ENCODE data around the gene JOSD2.

Gene JOSD2, protein sequence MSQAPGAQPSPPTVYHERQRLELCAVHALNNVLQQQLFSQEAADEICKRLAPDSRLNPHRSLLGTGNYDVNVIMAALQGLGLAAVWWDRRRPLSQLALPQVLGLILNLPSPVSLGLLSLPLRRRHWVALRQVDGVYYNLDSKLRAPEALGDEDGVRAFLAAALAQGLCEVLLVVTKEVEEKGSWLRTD

DNA sequence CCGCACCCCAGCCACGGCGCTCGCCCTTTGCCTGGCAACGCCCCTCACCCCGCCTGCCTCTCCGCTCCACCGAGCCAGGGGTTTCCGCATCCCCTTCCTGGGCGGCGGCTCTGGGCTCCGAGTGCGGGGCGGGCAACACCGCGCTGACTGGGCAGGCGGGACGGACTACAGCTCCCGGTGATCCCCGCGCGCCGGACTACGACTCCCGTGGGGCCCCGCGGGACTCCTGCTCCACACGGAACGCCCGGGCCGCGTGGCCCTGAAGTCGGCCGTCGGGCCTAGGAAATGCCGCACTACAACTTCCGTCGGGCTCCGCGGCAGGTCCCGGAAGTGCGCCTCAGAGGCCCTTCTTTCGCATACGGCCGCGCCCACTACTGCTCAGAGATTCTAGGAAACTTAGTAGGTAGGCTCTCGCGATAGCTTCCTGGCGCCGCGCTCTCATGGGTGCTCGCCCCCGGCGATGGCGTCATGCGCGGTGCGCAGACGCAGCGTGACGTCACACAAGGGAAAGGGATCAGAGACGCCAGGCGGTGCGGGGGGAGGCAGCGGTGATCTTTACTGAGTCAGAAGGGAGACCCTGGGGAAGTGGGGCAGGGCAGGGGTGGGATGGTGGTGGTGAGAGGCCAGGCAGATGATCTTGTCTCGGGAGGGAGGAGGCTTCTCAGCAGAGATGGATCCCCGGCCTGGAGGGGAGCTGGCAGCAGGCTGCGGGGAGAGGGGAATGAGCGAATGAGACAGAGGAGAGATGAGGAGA, at the start of gene JOSD2:
TSS of gene JOSD2 (minus strand) at position 123 of the 754 bp plus-strand sequence. CDS start 760 bp downstream, outside the sequence.
- Mint-ChIP-seq H3K9me3 (no peaks in the 10 kb centered on the region), H3K27ac (peak within 1 kb of the TSS; percentile 97), H3K4me3 (peak within 1 kb of the TSS; percentile 81 to 90), H3K27me3 (peaks cover 21 to 31% of the 10 kb centered on the region in 2 donors), H3K36me3 (peaks cover 15 to 26% of the 10 kb centered on the region in 2 donors), H3K4me1 (peaks cover 26 to 46% of the 10 kb centered on the region in 2 donors)
- ATAC-seq (replicated peaks) (peak; percentile 91 to 92), DNase-seq (peak; percentile 98)

DNA sequence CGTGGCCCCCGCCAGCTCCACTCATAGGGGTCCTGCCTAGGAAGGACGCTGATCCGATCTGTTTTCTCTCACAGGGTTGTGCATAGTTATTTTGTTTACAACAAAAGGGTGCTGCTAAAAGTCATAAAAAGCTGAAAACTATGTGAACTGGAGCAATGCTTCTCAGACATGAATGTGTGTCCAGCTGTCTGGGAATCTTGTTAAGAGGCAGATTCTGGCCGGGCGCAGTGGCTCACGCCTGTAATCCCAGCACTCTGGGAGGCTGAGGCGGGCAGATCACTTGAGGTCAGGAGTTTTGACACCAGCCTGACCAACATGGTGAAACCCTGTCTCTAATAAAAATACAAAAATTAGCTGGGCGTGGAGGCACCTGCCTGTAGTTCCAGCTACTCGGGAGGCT, 48.6 kb upstream of the JOSD2 start:
- H3K9me3 Mint-ChIP-seq = no peaks in the 10 kb centered on the region
- peaks cover 68 to 73% of the 10 kb centered on the region in 2 donors for H3K27me3 Mint-ChIP-seq
- H3K4me3 Mint-ChIP-seq = no peak overlapping the region
- H3K36me3 Mint-ChIP-seq = no peaks in the 10 kb centered on the region
- ATAC-seq (replicated peaks) (no peak), DNase-seq (no peak)
- peaks cover 10 to 13% of the 10 kb centered on the region in 2 donors for H3K4me1 Mint-ChIP-seq
- no peak overlapping the region for H3K27ac Mint-ChIP-seq

DNA sequence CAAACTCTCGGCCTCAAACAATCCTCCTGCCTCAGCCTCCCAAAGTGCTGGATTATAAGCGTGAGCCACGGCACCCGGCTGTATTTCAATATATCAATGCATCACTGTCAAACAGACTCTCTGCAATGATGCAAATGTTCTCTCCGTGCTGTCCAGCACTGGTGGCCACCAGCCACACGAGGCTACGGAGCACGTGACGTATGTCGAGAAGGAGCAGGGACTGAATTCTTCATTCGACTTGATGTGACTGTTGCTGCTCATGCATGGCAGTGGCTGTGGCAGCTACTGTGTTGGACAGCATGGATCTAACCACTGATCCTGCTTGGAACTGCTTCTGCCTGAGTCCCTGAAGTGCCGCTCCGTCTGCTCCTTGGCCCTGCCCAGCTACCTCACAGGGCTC, 47.5 kb upstream of the JOSD2 start:
- peaks cover 8 to 10% of the 10 kb centered on the region in 2 donors for H3K4me1 Mint-ChIP-seq
- DNase-seq (no peak), ATAC-seq (replicated peaks) (no peak)
- H3K36me3 Mint-ChIP-seq = no peaks in the 10 kb centered on the region
- H3K4me3 Mint-ChIP-seq = no peak overlapping the region
- no peaks in the 10 kb centered on the region for H3K9me3 Mint-ChIP-seq
- H3K27me3 Mint-ChIP-seq = peaks cover 66 to 72% of the 10 kb centered on the region in 2 donors
- no peak overlapping the region for H3K27ac Mint-ChIP-seq

DNA sequence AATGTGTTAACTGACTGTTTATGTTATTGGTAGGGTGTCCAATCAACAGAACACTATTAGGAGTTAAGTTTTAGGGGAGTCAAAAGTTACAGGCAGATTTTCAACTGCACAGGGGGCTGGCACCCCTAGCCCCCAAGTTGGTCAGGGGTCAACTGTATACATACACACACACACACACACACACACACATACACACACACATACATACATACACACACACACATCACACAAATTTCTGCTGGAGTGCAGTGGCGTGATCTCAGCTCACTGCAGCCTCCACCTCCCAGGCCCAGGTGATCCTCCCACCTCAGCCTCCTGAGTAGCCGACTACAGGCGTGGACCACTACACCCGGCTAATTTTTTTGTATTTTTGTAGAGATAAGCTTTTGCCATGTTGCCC, 47.0 kb upstream of the JOSD2 start:
- Mint-ChIP-seq H3K36me3 (no peaks in the 10 kb centered on the region), H3K27me3 (peaks cover 66 to 72% of the 10 kb centered on the region in 2 donors), H3K27ac (no peak overlapping the region), H3K4me3 (no peak overlapping the region), H3K9me3 (no peaks in the 10 kb centered on the region), H3K4me1 (peaks cover 8 to 10% of the 10 kb centered on the region in 2 donors)
- ATAC-seq (replicated peaks) (no peak), DNase-seq (no peak)

DNA sequence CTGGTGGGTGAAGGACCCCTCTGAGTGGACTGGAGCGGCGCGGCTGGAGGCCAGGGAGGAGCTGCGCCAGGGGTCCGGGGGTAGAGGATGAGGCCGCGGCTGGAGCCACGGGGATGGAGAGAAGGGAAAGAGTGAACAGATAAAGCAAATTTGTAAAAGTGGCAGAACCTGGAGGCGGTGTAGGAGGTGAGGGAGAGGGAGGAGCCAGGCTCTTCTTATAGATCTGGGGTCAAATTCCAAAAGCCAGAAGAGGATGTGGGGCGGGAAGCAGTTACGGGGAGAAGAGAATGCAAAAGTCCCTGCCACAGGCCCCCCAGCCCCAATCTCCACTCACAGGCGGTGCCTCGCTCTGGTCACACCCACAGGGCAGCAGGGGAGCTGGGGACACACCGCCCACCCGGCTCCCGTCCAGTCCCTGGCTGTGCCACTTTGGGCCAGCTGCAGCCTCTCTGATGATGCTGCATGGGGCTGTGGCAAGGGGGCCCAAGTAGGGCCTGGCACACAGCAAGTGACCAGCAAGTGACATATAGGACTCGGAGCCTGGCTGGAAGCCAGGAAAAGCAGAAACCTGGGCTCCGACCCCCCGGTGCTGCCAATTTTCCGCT, 46.1 kb upstream of the JOSD2 start:
- H3K27ac Mint-ChIP-seq = no peak overlapping the region
- H3K4me3 Mint-ChIP-seq = peak overlapping the region; percentile 17 to 52
- H3K9me3 Mint-ChIP-seq = no peaks in the 10 kb centered on the region
- H3K36me3 Mint-ChIP-seq = no peaks in the 10 kb centered on the region
- H3K27me3 Mint-ChIP-seq = peaks cover 66 to 72% of the 10 kb centered on the region in 2 donors
- DNase-seq = no peak
- H3K4me1 Mint-ChIP-seq = peaks cover 10 to 12% of the 10 kb centered on the region in 2 donors
- no peak for ATAC-seq (replicated peaks)

DNA sequence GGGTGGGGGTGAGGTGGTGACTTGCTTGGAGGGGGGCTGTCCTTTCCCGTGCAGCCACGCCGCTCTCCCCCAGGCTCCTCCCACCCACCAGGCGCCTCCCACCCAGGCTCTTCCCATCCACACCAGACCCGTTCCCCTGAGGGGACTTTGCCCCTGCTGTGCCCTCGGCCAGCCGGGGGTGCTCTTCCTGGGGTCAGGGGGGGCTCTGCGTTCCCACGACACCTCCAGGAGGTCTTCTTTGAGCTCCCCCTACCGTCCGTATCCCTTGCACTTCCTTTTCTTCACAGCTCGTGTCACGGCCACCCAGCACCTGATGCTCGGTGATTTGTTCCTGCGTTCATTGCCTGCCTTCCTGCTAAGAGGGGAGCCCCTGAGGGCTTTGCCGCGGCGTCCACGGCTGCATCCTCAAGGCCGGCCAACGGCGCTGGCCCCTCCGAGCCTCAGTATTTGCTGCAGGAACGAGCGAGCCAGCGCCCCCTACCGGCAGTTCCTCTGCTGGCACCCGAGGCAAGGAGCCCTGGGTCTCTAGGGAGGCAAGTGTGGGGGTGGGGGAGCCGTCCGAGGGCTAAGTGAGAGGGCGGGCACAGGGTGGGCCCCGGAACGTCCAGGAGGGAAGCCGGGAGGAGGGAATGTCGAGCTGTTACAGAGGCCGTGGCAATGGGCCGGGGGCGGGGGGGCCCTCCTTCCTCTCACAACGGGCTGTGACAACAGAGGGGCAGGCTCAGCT, 45.5 kb upstream of the JOSD2 start:
- peak; percentile 86 to 89 for ATAC-seq (replicated peaks)
- peak; percentile 68 for DNase-seq
- Mint-ChIP-seq H3K27ac (peak overlapping the region; percentile 93), H3K9me3 (no peaks in the 10 kb centered on the region), H3K27me3 (peaks cover 71 to 78% of the 10 kb centered on the region in 2 donors), H3K4me1 (peaks cover 14 to 15% of the 10 kb centered on the region in 2 donors), H3K36me3 (no peaks in the 10 kb centered on the region), H3K4me3 (peak overlapping the region; percentile 78 to 97)

DNA sequence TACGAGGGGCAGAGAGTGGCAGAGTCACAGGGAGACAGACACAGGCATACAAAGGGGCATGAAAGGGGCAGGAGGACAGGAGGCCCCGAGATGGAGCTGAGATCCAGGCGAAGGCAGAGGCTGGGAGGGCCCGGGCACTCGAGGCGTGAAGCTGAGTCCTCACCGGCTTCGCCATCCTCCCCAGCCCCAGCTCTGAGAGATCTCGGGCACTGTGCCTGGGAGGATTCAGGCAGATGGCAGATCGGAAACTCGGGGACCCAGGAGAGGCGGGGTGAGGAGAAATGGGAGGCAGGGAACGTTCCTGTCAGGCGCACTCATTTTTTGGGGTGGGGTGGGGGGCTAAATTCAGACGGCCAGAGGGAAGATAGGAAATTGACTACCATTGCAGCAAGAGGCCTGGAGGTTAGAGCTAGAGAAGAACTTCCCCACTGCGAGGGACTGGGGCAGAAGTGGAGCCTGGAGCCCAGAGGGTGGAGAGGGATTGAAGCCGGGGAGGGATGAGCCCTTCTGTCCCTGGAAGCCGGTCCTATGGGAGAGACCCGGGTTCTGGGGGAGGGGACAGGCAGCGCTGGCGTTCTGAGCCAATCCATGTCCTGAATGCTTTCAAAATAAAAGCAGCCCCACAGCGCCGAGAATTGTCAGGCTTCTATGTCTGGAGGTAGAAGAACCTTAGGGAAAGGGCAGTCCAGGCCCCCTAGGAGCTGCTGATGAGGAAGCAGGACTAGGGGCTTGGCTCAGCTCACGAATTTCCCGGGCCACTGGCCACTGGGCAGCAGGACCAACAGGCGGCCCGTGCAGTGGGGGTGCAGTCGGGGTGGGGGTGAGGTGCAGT, 44.7 kb upstream of the JOSD2 start:
- H3K27me3 Mint-ChIP-seq = peaks cover 70 to 82% of the 10 kb centered on the region in 2 donors
- DNase-seq = no peak
- no peaks in the 10 kb centered on the region for H3K36me3 Mint-ChIP-seq
- no peak for ATAC-seq (replicated peaks)
- H3K27ac Mint-ChIP-seq = no peak overlapping the region
- H3K9me3 Mint-ChIP-seq = no peaks in the 10 kb centered on the region
- H3K4me1 Mint-ChIP-seq = peaks cover 15% of the 10 kb centered on the region in 2 donors
- H3K4me3 Mint-ChIP-seq = peak overlapping the region; percentile 78 to 97

DNA sequence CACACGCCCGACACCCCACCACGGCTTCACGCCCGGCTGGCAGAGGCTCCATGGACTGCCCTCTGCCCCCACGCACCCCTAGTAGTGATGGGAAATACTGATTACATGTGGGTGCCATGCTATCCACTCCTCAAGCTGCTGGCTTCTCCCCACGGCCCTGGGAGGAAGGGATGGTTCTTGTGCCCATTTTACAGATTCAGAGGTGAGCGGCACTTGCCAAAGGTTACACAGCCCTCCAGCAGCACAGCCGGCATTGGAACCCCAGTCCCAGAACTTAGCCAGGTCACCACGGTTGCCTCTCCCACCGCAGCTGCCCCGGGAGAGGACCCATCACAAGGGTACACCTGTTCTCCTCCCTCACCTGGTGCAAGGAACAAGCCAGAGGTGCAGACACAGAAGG, 44.0 kb upstream of the JOSD2 start:
- Mint-ChIP-seq H3K9me3 (no peaks in the 10 kb centered on the region), H3K4me1 (peaks cover 15 to 17% of the 10 kb centered on the region in 2 donors), H3K4me3 (no peak overlapping the region), H3K27ac (no peak overlapping the region), H3K27me3 (peaks cover 76 to 88% of the 10 kb centered on the region in 2 donors), H3K36me3 (no peaks in the 10 kb centered on the region)
- ATAC-seq (replicated peaks) (no peak), DNase-seq (no peak)

DNA sequence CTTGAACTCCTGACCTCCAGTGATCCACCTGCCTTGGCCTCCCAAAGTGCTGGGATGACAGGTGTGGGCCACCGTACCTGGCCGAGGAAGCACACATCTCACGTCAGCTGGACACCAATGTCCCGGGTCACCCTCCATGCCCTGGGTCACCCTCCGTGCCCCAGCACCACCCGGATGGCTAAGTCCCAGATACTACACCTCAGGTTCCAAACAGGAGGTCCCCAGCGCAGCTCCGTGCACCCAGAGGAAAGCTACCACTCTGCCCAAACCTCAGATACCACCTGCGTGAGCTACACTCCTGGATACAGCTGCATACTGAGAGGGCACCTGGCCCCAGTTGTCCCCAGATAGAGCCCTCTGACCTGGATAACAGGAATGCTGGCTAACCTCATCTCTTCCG, 43.2 kb upstream of the JOSD2 start:
- no peaks in the 10 kb centered on the region for H3K36me3 Mint-ChIP-seq
- no peaks in the 10 kb centered on the region for H3K9me3 Mint-ChIP-seq
- ATAC-seq (replicated peaks) (no peak), DNase-seq (no peak)
- peaks cover 82 to 90% of the 10 kb centered on the region in 2 donors for H3K27me3 Mint-ChIP-seq
- no peak overlapping the region for H3K4me3 Mint-ChIP-seq
- no peak overlapping the region for H3K27ac Mint-ChIP-seq
- peaks cover 15 to 17% of the 10 kb centered on the region in 2 donors for H3K4me1 Mint-ChIP-seq

DNA sequence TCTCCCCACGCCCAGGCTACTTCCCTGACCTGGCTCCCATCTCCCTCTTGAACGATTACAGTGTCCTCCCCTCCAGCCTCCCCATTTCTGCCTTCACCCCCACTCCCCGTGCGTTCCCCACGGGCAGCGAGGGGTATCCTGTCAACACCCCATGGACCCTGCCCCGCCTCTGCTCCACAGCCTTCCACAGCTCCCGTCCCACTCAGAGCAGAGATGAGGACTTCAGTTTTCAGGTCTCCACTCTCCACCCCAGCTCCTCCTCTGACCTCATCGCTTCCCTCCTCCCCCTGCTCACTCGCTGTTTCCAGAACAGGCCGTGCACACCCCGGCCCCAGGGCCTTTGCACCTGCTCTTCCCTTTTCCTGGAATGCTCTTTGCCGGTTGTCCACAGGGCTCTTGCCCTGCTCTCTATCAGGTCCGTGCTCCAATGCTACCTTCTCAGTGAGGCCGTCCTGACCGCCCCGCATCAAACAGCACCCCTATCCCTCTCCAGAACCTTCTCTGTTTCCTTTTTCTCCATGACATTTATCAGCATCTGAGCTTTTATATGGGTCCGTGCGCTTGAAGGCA, 42.2 kb upstream of the JOSD2 start:
- Mint-ChIP-seq H3K4me1 (peaks cover 15 to 17% of the 10 kb centered on the region in 2 donors), H3K4me3 (no peak overlapping the region), H3K36me3 (no peaks in the 10 kb centered on the region), H3K27me3 (peaks cover 79 to 86% of the 10 kb centered on the region in 2 donors), H3K9me3 (no peaks in the 10 kb centered on the region), H3K27ac (no peak overlapping the region)
- no peak for DNase-seq
- ATAC-seq (replicated peaks) = no peak

DNA sequence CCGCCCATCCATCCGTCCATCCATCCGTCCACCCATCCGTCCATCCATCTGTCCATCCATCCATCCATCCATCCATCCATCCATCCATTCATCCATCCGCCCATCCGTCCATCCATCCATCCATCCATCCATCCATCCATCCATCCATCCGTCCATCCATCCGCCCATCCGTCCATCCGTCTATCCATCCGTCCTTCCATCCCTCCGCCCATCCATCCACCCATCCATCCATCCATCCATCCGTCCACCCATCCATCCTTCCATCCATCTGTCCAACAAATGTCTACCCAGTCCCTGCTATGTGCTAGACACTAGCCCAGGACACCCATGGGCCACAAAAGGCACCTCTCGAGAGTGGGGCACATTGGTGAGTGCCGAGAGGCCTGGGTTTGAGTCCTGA, 41.5 kb upstream of the JOSD2 start:
- DNase-seq (no peak), ATAC-seq (replicated peaks) (no peak)
- H3K4me3 Mint-ChIP-seq = no peak overlapping the region
- H3K27ac Mint-ChIP-seq = no peak overlapping the region
- H3K9me3 Mint-ChIP-seq = no peaks in the 10 kb centered on the region
- no peaks in the 10 kb centered on the region for H3K36me3 Mint-ChIP-seq
- H3K4me1 Mint-ChIP-seq = peaks cover 15 to 17% of the 10 kb centered on the region in 2 donors
- peaks cover 77 to 80% of the 10 kb centered on the region in 2 donors for H3K27me3 Mint-ChIP-seq

DNA sequence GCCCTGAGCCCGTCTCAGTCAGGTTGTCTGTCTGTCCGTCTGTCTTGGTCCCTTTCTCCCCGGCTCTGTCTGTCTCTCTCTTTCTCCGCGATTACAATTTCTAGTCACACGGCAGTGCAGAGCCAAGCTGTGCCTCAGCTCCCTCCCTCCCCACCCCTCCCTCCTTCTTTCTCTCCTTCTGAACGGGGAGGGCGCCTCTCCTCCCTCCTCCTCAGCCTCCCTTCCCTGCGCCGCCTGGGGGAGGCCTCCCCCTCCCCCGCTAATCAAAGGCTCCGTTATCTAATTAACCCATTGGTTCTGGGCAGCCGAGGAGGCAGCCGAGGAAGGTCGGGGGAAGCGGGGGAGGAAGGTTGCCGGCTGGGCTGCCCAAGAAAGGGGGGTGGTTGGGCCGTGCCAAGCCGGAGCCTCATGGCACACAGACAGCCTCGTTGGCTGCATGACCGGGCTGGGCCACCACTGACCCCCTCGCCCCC, 40.8 kb upstream of the JOSD2 start:
- DNase-seq = no peak
- peaks cover 15% of the 10 kb centered on the region in 2 donors for H3K4me1 Mint-ChIP-seq
- no peak for ATAC-seq (replicated peaks)
- no peaks in the 10 kb centered on the region for H3K36me3 Mint-ChIP-seq
- peaks cover 71 to 77% of the 10 kb centered on the region in 2 donors for H3K27me3 Mint-ChIP-seq
- H3K9me3 Mint-ChIP-seq = no peaks in the 10 kb centered on the region
- H3K4me3 Mint-ChIP-seq = no peak overlapping the region
- H3K27ac Mint-ChIP-seq = no peak overlapping the region

DNA sequence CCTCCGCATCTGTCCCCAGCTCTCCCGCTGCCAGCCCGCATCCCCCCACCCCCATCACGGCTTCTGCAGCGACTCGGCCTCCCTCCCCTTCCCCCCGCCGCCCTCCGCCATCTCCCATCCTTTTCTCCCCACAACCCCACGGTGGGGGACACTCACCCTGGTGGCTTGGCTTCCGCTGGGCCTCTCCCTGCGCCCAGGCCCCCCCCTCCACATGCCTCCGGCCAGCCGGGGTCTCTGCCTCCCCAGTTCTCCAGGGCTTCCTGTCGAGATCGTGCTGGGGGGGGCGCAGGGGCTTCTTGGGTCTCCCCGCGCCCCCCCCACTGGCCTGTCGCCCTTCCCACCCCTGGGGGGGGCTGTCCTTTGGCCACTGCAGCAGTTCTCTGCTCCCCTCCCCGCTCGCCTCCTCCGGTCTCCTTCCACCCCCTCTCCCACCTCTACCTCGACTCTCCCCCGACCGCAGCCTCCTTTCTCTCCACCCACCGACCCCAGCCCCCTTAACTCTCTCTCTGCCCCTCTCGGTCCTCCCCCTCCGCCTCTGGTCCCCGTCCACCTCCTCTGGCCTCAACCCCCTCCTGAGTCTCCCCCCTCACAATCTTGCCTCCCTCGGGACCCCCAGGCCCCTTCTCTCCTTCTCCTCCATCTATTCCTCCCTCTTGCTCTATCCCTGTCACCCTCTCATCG, 40.2 kb upstream of the JOSD2 start:
- Mint-ChIP-seq H3K27me3 (peaks cover 65 to 73% of the 10 kb centered on the region in 2 donors), H3K36me3 (no peaks in the 10 kb centered on the region), H3K27ac (no peak overlapping the region), H3K4me3 (no peak overlapping the region), H3K4me1 (peaks cover 10% of the 10 kb centered on the region in 2 donors), H3K9me3 (no peaks in the 10 kb centered on the region)
- no peak for DNase-seq
- no peak for ATAC-seq (replicated peaks)
